A549 (cell line): ENCODE results near the gene CACNA1C. TPM values are rescaled to one million over a fixed set of nuclear protein-coding genes. Genes with fewer than 3 reads are reported as not detected.

Experiments used
- ATAC-seq, 2 experiments: fragments of 200-7000 bp in 1 of 2; fragments of >200 bp in 1 of 2; cut with Nextera tagmentation in 1 of 2; cut with Tn5 transposase in 1 of 2; 3 replicates each; pipeline versions ENCODE4 v1.8.0 to v1.9.1; 2018 to 2020; ENCODE audit warnings: mild to moderate bottlenecking in 1 of 2, moderate library complexity in 1 of 2
- CTCF ChIA-PET: fragments of 300-600 bp; sonication (Branson Sonifier 250); formaldehyde crosslinking; extraction: SDS; loops from one replicate; lab custom pipeline; 2021; ENCODE audit warnings: antibody characterized with exemption, inconsistent platforms; lab: Yijun Ruan, JAX
- POLR2A ChIA-PET: fragments of 350-600 bp; formaldehyde crosslinking; extraction: SDS; loops from one replicate; lab custom pipeline; 2021; ENCODE audit warnings: antibody characterized with exemption, inconsistent platforms; lab: Yijun Ruan, JAX
- DNase-seq, 2 experiments: peaks; one replicate each; pipeline versions ENCODE4 v3.0.0 to v3.0.0-alpha.2; 2011 to 2016; ENCODE audit warnings: low read depth in 1 of 2, low spot score in 1 of 2
- FAIRE-seq: peaks from 2 replicates; lab custom pipeline; 2011; peaks lifted over from hg19 to GRCh38; lab: Jason Lieb, UNC
- H3K27ac ChIP-seq, 2 experiments: fragments of >200 bp; sonication (Bioruptor Twin); formaldehyde crosslinking; 3 replicates each; pipeline ENCODE4 v1.5.1; 2016 to 2017
- H3K4me1 ChIP-seq: fragments of >200 bp; sonication (Bioruptor Twin); formaldehyde crosslinking; 3 replicates; pipeline ENCODE4 v1.6.1; 2016
- H3K4me2 ChIP-seq: fragments of >200 bp; sonication (Bioruptor Twin); formaldehyde crosslinking; 3 replicates; pipeline ENCODE4 v1.6.1; 2016
- H3K4me3 ChIP-seq: fragments of >200 bp; sonication (Bioruptor Twin); formaldehyde crosslinking; 3 replicates; pipeline ENCODE4 v1.5.1; 2016
- H3K9me3 ChIP-seq: fragments of >200 bp; sonication (Bioruptor Twin); formaldehyde crosslinking; 3 replicates; pipeline ENCODE4 v1.6.1; 2016
- ATOH8 ChIP-seq: fragments of 250-450 bp; sonication (Bioruptor Pico); IDR thresholded peaks from 2 replicates; pipeline ENCODE4 v1.5.0; 2020; ENCODE audit warnings: low read depth, mild to moderate bottlenecking, moderate library complexity
- BHLHE40 ChIP-seq: IDR thresholded peaks from 2 replicates; pipeline ENCODE4 v1.6.1; 2012; ENCODE audit warnings: low read depth, low read length, inconsistent platforms
- CHD2 ChIP-seq: fragments of 150-350 bp; IDR thresholded peaks from 2 replicates; pipeline ENCODE4 v1.6.1; 2014; ENCODE audit warnings: low read length; ENCODE audit not compliant: partially characterized antibody
- CHD4 ChIP-seq: fragments of 200-600 bp; sonication (generic); IDR thresholded peaks from 2 replicates; pipeline ENCODE4 v1.6.1; 2016; ENCODE audit warnings: antibody characterized with exemption, mild to moderate bottlenecking, borderline replicate concordance
- EHF ChIP-seq: fragments of 250-450 bp; sonication (Bioruptor Pico); IDR thresholded peaks from 2 replicates; pipeline ENCODE4 v1.5.0; 2020; ENCODE audit warnings: mild to moderate bottlenecking
- ELK1 ChIP-seq: fragments of 150-350 bp; IDR thresholded peaks from 2 replicates; pipeline ENCODE4 v1.6.1; 2014; ENCODE audit warnings: low read depth, mild to moderate bottlenecking, low read length
- EP300 ChIP-seq, 2 experiments: fragments of >200 bp; sonication (Bioruptor Twin); formaldehyde crosslinking; IDR thresholded peaks; 2 replicates in 1 of 2; 3 replicates in 1 of 2; pipeline ENCODE4 v1.6.1; 2016 to 2017
- ESRRA ChIP-seq: fragments of 150-350 bp; IDR thresholded peaks from 2 replicates; pipeline ENCODE4 v1.6.1; 2014; ENCODE audit warnings: mild to moderate bottlenecking, low read length, borderline replicate concordance
- FOSB ChIP-seq: fragments of 250-450 bp; sonication (Bioruptor Pico); IDR thresholded peaks from 2 replicates; pipeline ENCODE4 v1.5.0; 2020; ENCODE audit warnings: mild to moderate bottlenecking, moderate library complexity
- FOSL2 ChIP-seq, 2 experiments: fragments of 450-650 bp in 1 of 2; fragments of >200 bp in 1 of 2; sonication (Bioruptor Twin) in 1 of 2; formaldehyde crosslinking; IDR thresholded peaks; 2 replicates each; pipeline versions ENCODE4 v1.5.0 to v1.6.1; 2016 to 2020; ENCODE audit warnings: mild to moderate bottlenecking in 1 of 2, moderate library complexity in 1 of 2
- GATA3 ChIP-seq: IDR thresholded peaks from 2 replicates; pipeline ENCODE4 v1.6.1; 2012; ENCODE audit warnings: borderline replicate concordance
- HDAC2 ChIP-seq: fragments of 200-600 bp; sonication (generic); IDR thresholded peaks from 2 replicates; pipeline ENCODE4 v1.6.1; 2016
- HOXB13 ChIP-seq: fragments of 250-450 bp; sonication (Bioruptor Pico); IDR thresholded peaks from 2 replicates; pipeline ENCODE4 v1.5.0; 2020; ENCODE audit warnings: low read depth, mild to moderate bottlenecking, moderate library complexity
- HOXB5 ChIP-seq: fragments of 250-450 bp; sonication (Bioruptor Pico); IDR thresholded peaks from 2 replicates; pipeline ENCODE4 v1.5.0; 2020; ENCODE audit warnings: mild to moderate bottlenecking, moderate library complexity
- JUN ChIP-seq, 2 experiments: fragments of >200 bp; sonication (Bioruptor Twin); formaldehyde crosslinking; IDR thresholded peaks; 2 replicates in 1 of 2; 3 replicates in 1 of 2; pipeline ENCODE4 v1.6.1; 2016 to 2017
- KDM1A ChIP-seq: fragments of 200-600 bp; sonication (generic); IDR thresholded peaks from 2 replicates; pipeline ENCODE4 v1.6.1; 2016; ENCODE audit warnings: low read depth, mild to moderate bottlenecking
- MAFK ChIP-seq: fragments of 450-650 bp; IDR thresholded peaks from 2 replicates; pipeline ENCODE4 v1.6.1; 2014; ENCODE audit not compliant: partially characterized antibody
- MYC ChIP-seq: IDR thresholded peaks from 2 replicates; pipeline ENCODE4 v1.6.1; 2012; ENCODE audit warnings: mild to moderate bottlenecking, inconsistent platforms, low read length, improper control_type of control experiment, borderline replicate concordance
- NR3C1 ChIP-seq: fragments of >200 bp; sonication (Bioruptor Twin); formaldehyde crosslinking; IDR thresholded peaks from 3 replicates; pipeline ENCODE4 v1.6.1; 2017
- RAD21 ChIP-seq, 2 experiments: fragments of >200 bp in 1 of 2; sonication (Bioruptor Twin) in 1 of 2; formaldehyde crosslinking in 1 of 2; IDR thresholded peaks in 1 of 2; conservative IDR thresholded peaks in 1 of 2; 2 replicates in 1 of 2; 3 replicates in 1 of 2; pipeline ENCODE4 v1.6.1; 2012 to 2018; ENCODE audit warnings: inconsistent platforms in 1 of 2
- REST ChIP-seq: fragments of 200-600 bp; sonication (generic); IDR thresholded peaks from 2 replicates; pipeline ENCODE4 v1.6.1; 2016; ENCODE audit warnings: antibody characterized with exemption, mild to moderate bottlenecking, moderate library complexity
- RFX5 ChIP-seq: fragments of 450-650 bp; IDR thresholded peaks from 2 replicates; pipeline ENCODE4 v1.7.1; 2014; ENCODE audit warnings: antibody characterized with exemption, mild to moderate bottlenecking, moderate library complexity
- RNF2 ChIP-seq: fragments of 200-600 bp; sonication (generic); IDR thresholded peaks from 2 replicates; pipeline ENCODE4 v1.6.1; 2016; ENCODE audit warnings: low read depth, mild to moderate bottlenecking, antibody characterized with exemption, moderate library complexity, borderline replicate concordance
- TP53 ChIP-seq: fragments of 250-450 bp; sonication (Bioruptor Pico); IDR thresholded peaks from 2 replicates; pipeline ENCODE4 v1.5.0; 2021; ENCODE audit warnings: mild to moderate bottlenecking, moderate library complexity
- ZC3H11A ChIP-seq: fragments of 450-650 bp; IDR thresholded peaks from 2 replicates; pipeline ENCODE4 v1.6.1; 2014; ENCODE audit warnings: antibody characterized with exemption, mild to moderate bottlenecking
- ZSCAN20 ChIP-seq: fragments of 250-450 bp; sonication (Bioruptor Pico); IDR thresholded peaks from 2 replicates; pipeline ENCODE4 v1.8.0; 2022; ENCODE audit warnings: mild to moderate bottlenecking, moderate library complexity
- WGBS: methylation state at CpG from one replicate; pipeline ENCODE4 v1.1.6; 2017; ENCODE audit errors: missing lambda C conversion rate; 5-methylcytosine and 5-hydroxymethylcytosine counted together
- polyA plus RNA-seq, 4 experiments: library from polyadenylated mRNA; depleted of rRNA in 3 of 4; stranded (reverse); fragments of >200 nt; fragmentation: RNase III in 1 of 4; extraction: RNeasy Plus Mini Kit Qiagen cat#74134 plus additional on column Dnase treatment in 1 of 4; gene quantifications; 2 replicates in 3 of 4; 3 replicates in 1 of 4; pipeline ENCODE4 v1.2.3, GENCODE V29; 2011 to 2017
- TF ChIP-seq, protein P1 (sequence below): fragments of 250-450 bp; sonication (Bioruptor Pico); IDR thresholded peaks from 2 replicates; pipeline ENCODE4 v1.5.0; 2021; ENCODE audit warnings: mild to moderate bottlenecking, moderate library complexity, borderline replicate concordance
- TF ChIP-seq, protein P2 (sequence below): IDR thresholded peaks from 2 replicates; pipeline ENCODE4 v1.6.1; 2012

The CACNA1C gene
- polyA plus RNA-seq, 2 of the 4 experiments (the other 2 are of a cell fraction), result not detected

DNA sequence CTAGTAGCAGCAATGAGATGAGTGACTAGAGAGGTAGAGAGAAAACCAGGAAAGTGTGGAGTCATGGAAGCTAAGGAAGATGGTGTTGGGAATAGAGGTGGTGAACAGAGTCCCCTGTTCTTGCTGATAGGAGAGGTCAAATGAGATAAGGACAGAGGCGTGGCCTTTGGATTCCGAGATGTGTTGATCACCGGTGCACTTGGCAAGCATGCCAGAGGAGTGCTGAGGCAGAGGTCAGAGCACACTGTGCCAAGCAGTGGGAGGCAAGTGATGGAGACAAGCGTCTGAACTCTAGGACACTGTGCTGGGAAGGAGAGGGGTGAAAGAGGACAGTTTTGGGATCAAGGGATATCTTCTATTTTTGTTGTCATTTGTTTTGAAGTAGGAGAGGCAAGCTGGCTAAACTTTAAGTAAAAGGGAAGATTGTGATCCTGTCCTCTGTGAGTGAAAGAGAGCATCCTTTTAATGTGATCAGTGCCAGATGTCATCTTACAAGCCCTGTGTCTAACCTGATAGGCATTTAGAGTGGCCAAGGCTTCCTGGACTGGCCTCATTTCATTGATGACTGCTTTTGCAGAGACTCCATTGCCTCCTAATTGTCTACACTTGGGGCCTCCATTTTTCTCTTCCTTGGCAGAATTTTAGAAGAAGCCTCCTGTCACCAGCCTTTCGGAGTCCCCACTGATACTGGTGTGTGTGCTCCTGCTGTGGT lies 336.4 kb downstream of the CACNA1C start:
- no peak for FAIRE-seq
- Histone ChIP-seq H3K4me2 (no peak overlapping the region), H3K4me3 (no peak overlapping the region), H3K4me1 (no peaks in the 10 kb centered on the region), H3K9me3 (peaks cover 4% of the 10 kb centered on the region; the same call in 1 of the 3 replicates), H3K27ac (no peak overlapping the region)
- POLR2A ChIA-PET, result no interaction called here
- ATAC-seq, result no peak
- DNase-seq, result no peak
- WGBS, result 3% methylated on average over 5 of the region's 5 CpGs
- TF ChIP-seq TP53 (CRISPR knock-in tag) (no peak), HDAC2 (no peak), RFX5 (no peak), MAFK (no peak), FOSB (no peak), JUN (IDR thresholded peaks at IDR 0.05) (no peak), EP300 (IDR thresholded peaks at IDR 0.05) (no peak), BHLHE40 (no peak), ATOH8 (CRISPR knock-in tag) (no peak), KDM1A (no peak), HOXB5 (no peak), GATA3 (no peak), RAD21 (conservative IDR thresholded peaks at IDR 0.05 in 1 of 2, IDR thresholded peaks at IDR 0.05 in 1 of 2) (no peak), ESRRA (no peak), NR3C1 (no peak), ZC3H11A (no peak), EHF (no peak), ELK1 (no peak)
- TF ChIP-seq, protein P1, sequence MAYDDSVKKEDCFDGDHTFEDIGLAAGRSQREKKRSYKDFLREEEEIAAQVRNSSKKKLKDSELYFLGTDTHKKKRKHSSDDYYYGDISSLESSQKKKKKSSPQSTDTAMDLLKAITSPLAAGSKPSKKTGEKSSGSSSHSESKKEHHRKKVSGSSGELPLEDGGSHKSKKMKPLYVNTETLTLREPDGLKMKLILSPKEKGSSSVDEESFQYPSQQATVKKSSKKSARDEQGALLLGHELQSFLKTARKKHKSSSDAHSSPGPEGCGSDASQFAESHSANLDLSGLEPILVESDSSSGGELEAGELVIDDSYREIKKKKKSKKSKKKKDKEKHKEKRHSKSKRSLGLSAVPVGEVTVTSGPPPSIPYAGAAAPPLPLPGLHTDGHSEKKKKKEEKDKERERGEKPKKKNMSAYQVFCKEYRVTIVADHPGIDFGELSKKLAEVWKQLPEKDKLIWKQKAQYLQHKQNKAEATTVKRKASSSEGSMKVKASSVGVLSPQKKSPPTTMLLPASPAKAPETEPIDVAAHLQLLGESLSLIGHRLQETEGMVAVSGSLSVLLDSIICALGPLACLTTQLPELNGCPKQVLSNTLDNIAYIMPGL (CRISPR knock-in tag), result no peak
- TF ChIP-seq, protein P2, sequence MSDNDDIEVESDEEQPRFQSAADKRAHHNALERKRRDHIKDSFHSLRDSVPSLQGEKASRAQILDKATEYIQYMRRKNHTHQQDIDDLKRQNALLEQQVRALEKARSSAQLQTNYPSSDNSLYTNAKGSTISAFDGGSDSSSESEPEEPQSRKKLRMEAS, result no peak
- CTCF ChIA-PET, result interaction anchor here (1.3 to 2.1 kb wide), 2 partner anchors 10 to 194 kb away, joined by 3 to 5 read pairs; no protein-coding TSS in a partner anchor

- FAIRE-seq (no peak), DNase-seq (no peak), ATAC-seq (no peak)
- ChIA-PET CTCF (interaction anchor here (1.3 to 2.1 kb wide), 2 partner anchors 9 to 193 kb away, joined by 3 to 5 read pairs; no protein-coding TSS in a partner anchor), POLR2A (no interaction called here)
- H3K4me1 ChIP-seq, result no peaks in the 10 kb centered on the region
- 3% methylated on average over 4 of the region's 4 CpGs for WGBS
- H3K9me3 ChIP-seq, result peaks cover 4% of the 10 kb centered on the region; the same call in 1 of the 3 replicates
- H3K4me3 ChIP-seq, result no peak overlapping the region
- H3K4me2 ChIP-seq, result no peak overlapping the region
- no peak overlapping the region for H3K27ac ChIP-seq
- TF ChIP-seq ZC3H11A, result no peak
- no peak for TF ChIP-seq FOSB
- no peak for TF ChIP-seq REST
- TF ChIP-seq FOSL2 (IDR thresholded peaks at IDR 0.05), result no peak
- TF ChIP-seq FOSL2 (CRISPR knock-in tag; IDR thresholded peaks at IDR 0.05), result no peak
- no peak for TF ChIP-seq KDM1A
- TF ChIP-seq CHD4, result no peak
- no peak for TF ChIP-seq RNF2
- no peak for TF ChIP-seq EHF
- TF ChIP-seq, protein P2, result no peak
- no peak for TF ChIP-seq ATOH8 (CRISPR knock-in tag)
- no peak for TF ChIP-seq MYC
- TF ChIP-seq ZSCAN20 (CRISPR knock-in tag), result no peak
- no peak for TF ChIP-seq MAFK
- TF ChIP-seq CHD2, result no peak
- no peak for TF ChIP-seq HOXB13 (CRISPR knock-in tag)
Observed at GRCh38 chr12:2390133-2390532, 337.3 kb downstream of the CACNA1C start.
